ENCODE data around the gene BTN1A1.
A peak's percentile ranks its signal among the peaks of the same experiment; 100 is the strongest.

BTN1A1 gene

DNA sequence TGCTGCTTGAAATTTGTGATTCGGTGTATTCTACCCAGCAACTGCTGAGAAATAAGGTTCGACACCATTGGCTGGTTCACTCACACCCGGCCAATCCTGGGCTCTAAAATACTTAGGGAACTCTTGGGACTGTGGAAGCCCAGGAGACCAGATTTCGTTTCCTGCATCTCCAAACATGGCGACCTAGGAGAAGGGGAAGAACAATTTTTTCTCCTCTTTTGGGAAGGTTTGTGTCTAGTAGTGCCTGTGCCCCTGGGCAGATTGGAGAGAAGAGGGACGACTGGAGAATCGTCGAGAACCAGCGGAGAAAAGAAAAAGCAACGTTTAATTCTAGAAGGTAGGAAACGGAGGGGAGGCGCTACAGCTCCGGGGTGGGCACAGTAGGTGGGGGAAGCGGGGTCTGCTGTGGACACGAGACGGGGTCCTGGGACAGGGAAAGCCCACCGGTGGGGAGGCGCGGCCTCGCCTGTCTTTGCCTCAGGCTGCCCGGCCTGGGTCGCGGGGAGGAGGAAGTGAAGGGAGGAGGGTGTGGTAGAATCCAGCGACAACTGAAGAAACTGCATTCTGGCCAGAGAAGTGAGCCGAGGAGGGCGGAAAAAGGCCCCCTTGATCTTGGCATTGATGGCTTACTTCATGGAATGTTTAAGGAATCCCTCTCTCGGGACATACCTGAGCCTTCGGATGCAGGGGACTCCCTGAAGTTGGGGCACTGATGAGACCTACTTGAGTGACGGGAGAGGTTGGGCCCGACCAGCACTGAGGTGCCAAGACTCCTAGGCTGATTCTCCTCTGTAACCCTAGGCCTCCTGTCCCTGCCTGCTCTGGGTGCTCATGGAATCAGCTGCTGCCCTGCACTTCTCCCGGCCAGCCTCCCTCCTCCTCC is 42.1 kb upstream of the BTN1A1 start, which contains the start of gene BTN2A1 (continued):
- TF ChIP-seq, protein P1, sequence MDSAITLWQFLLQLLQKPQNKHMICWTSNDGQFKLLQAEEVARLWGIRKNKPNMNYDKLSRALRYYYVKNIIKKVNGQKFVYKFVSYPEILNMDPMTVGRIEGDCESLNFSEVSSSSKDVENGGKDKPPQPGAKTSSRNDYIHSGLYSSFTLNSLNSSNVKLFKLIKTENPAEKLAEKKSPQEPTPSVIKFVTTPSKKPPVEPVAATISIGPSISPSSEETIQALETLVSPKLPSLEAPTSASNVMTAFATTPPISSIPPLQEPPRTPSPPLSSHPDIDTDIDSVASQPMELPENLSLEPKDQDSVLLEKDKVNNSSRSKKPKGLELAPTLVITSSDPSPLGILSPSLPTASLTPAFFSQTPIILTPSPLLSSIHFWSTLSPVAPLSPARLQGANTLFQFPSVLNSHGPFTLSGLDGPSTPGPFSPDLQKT (IDR thresholded peaks at IDR 0.05; ENCODE audit: borderline replicate concordance, low read depth, low read length), result no peak
- TF ChIP-seq ZBTB20 (tag by site-specific recombination; IDR thresholded peaks at IDR 0.05) (peak; percentile 58; the same call in 1 of the 2 replicates), ZNF239 (tag by site-specific recombination; IDR thresholded peaks at IDR 0.05) (no peak), ZNF266 (tag by site-specific recombination; IDR thresholded peaks at IDR 0.05; ENCODE audit: low read depth) (no peak), ZNF48 (tag by site-specific recombination; IDR thresholded peaks at IDR 0.05) (no peak), IKZF3 (tag by site-specific recombination; IDR thresholded peaks at IDR 0.05) (peak; percentile 92), ZNF175 (tag by site-specific recombination; IDR thresholded peaks at IDR 0.05) (no peak), ZNF169 (tag by site-specific recombination; IDR thresholded peaks at IDR 0.05) (no peak), YY2 (tag by site-specific recombination; IDR thresholded peaks at IDR 0.05) (no peak), ZBTB21 (tag by site-specific recombination; IDR thresholded peaks at IDR 0.05) (no peak), ZIC2 (tag by site-specific recombination; IDR thresholded peaks at IDR 0.05) (peak; percentile 14; the same call in 1 of the 2 replicates), ZNF654 (tag by site-specific recombination; IDR thresholded peaks at IDR 0.05; ENCODE audit: low read depth) (no peak), ZNF530 (tag by site-specific recombination; IDR thresholded peaks at IDR 0.05; ENCODE audit: low read depth) (no peak)
- TF ChIP-seq, protein P2, sequence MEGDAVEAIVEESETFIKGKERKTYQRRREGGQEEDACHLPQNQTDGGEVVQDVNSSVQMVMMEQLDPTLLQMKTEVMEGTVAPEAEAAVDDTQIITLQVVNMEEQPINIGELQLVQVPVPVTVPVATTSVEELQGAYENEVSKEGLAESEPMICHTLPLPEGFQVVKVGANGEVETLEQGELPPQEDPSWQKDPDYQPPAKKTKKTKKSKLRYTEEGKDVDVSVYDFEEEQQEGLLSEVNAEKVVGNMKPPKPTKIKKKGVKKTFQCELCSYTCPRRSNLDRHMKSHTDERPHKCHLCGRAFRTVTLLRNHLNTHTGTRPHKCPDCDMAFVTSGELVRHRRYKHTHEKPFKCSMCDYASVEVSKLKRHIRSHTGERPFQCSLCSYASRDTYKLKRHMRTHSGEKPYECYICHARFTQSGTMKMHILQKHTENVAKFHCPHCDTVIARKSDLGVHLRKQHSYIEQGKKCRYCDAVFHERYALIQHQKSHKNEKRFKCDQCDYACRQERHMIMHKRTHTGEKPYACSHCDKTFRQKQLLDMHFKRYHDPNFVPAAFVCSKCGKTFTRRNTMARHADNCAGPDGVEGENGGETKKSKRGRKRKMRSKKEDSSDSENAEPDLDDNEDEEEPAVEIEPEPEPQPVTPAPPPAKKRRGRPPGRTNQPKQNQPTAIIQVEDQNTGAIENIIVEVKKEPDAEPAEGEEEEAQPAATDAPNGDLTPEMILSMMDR (tag by site-specific recombination; IDR thresholded peaks at IDR 0.05), result peak; percentile 71
- TF ChIP-seq, protein P3, sequence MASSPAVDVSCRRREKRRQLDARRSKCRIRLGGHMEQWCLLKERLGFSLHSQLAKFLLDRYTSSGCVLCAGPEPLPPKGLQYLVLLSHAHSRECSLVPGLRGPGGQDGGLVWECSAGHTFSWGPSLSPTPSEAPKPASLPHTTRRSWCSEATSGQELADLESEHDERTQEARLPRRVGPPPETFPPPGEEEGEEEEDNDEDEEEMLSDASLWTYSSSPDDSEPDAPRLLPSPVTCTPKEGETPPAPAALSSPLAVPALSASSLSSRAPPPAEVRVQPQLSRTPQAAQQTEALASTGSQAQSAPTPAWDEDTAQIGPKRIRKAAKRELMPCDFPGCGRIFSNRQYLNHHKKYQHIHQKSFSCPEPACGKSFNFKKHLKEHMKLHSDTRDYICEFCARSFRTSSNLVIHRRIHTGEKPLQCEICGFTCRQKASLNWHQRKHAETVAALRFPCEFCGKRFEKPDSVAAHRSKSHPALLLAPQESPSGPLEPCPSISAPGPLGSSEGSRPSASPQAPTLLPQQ (tag by site-specific recombination; IDR thresholded peaks at IDR 0.05), result no peak
- TF ChIP-seq, protein P4, sequence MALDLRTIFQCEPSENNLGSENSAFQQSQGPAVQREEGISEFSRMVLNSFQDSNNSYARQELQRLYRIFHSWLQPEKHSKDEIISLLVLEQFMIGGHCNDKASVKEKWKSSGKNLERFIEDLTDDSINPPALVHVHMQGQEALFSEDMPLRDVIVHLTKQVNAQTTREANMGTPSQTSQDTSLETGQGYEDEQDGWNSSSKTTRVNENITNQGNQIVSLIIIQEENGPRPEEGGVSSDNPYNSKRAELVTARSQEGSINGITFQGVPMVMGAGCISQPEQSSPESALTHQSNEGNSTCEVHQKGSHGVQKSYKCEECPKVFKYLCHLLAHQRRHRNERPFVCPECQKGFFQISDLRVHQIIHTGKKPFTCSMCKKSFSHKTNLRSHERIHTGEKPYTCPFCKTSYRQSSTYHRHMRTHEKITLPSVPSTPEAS (tag by site-specific recombination; IDR thresholded peaks at IDR 0.05), result no peak
- TF ChIP-seq, protein P5, sequence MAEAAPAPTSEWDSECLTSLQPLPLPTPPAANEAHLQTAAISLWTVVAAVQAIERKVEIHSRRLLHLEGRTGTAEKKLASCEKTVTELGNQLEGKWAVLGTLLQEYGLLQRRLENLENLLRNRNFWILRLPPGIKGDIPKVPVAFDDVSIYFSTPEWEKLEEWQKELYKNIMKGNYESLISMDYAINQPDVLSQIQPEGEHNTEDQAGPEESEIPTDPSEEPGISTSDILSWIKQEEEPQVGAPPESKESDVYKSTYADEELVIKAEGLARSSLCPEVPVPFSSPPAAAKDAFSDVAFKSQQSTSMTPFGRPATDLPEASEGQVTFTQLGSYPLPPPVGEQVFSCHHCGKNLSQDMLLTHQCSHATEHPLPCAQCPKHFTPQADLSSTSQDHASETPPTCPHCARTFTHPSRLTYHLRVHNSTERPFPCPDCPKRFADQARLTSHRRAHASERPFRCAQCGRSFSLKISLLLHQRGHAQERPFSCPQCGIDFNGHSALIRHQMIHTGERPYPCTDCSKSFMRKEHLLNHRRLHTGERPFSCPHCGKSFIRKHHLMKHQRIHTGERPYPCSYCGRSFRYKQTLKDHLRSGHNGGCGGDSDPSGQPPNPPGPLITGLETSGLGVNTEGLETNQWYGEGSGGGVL (tag by site-specific recombination; IDR thresholded peaks at IDR 0.05), result no peak
- TF ChIP-seq, protein P6, sequence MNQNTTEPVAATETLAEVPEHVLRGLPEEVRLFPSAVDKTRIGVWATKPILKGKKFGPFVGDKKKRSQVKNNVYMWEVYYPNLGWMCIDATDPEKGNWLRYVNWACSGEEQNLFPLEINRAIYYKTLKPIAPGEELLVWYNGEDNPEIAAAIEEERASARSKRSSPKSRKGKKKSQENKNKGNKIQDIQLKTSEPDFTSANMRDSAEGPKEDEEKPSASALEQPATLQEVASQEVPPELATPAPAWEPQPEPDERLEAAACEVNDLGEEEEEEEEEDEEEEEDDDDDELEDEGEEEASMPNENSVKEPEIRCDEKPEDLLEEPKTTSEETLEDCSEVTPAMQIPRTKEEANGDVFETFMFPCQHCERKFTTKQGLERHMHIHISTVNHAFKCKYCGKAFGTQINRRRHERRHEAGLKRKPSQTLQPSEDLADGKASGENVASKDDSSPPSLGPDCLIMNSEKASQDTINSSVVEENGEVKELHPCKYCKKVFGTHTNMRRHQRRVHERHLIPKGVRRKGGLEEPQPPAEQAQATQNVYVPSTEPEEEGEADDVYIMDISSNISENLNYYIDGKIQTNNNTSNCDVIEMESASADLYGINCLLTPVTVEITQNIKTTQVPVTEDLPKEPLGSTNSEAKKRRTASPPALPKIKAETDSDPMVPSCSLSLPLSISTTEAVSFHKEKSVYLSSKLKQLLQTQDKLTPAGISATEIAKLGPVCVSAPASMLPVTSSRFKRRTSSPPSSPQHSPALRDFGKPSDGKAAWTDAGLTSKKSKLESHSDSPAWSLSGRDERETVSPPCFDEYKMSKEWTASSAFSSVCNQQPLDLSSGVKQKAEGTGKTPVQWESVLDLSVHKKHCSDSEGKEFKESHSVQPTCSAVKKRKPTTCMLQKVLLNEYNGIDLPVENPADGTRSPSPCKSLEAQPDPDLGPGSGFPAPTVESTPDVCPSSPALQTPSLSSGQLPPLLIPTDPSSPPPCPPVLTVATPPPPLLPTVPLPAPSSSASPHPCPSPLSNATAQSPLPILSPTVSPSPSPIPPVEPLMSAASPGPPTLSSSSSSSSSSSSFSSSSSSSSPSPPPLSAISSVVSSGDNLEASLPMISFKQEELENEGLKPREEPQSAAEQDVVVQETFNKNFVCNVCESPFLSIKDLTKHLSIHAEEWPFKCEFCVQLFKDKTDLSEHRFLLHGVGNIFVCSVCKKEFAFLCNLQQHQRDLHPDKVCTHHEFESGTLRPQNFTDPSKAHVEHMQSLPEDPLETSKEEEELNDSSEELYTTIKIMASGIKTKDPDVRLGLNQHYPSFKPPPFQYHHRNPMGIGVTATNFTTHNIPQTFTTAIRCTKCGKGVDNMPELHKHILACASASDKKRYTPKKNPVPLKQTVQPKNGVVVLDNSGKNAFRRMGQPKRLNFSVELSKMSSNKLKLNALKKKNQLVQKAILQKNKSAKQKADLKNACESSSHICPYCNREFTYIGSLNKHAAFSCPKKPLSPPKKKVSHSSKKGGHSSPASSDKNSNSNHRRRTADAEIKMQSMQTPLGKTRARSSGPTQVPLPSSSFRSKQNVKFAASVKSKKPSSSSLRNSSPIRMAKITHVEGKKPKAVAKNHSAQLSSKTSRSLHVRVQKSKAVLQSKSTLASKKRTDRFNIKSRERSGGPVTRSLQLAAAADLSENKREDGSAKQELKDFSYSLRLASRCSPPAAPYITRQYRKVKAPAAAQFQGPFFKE (tag by site-specific recombination; IDR thresholded peaks at IDR 0.05; ENCODE audit: borderline replicate concordance), result no peak
- TF ChIP-seq, protein P7, sequence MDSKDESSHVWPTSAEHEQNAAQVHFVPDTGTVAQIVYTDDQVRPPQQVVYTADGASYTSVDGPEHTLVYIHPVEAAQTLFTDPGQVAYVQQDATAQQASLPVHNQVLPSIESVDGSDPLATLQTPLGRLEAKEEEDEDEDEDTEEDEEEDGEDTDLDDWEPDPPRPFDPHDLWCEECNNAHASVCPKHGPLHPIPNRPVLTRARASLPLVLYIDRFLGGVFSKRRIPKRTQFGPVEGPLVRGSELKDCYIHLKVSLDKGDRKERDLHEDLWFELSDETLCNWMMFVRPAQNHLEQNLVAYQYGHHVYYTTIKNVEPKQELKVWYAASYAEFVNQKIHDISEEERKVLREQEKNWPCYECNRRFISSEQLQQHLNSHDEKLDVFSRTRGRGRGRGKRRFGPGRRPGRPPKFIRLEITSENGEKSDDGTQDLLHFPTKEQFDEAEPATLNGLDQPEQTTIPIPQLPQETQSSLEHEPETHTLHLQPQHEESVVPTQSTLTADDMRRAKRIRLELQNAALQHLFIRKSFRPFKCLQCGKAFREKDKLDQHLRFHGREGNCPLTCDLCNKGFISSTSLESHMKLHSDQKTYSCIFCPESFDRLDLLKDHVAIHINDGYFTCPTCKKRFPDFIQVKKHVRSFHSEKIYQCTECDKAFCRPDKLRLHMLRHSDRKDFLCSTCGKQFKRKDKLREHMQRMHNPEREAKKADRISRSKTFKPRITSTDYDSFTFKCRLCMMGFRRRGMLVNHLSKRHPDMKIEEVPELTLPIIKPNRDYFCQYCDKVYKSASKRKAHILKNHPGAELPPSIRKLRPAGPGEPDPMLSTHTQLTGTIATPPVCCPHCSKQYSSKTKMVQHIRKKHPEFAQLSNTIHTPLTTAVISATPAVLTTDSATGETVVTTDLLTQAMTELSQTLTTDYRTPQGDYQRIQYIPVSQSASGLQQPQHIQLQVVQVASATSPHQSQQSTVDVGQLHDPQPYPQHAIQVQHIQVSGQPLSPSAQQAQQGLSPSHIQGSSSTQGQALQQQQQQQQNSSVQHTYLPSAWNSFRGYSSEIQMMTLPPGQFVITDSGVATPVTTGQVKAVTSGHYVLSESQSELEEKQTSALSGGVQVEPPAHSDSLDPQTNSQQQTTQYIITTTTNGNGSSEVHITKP (tag by site-specific recombination; IDR thresholded peaks at IDR 0.05), result peak; percentile 80
